ENCODE results near the gene RPL41.

Gene RPL41

DNA sequence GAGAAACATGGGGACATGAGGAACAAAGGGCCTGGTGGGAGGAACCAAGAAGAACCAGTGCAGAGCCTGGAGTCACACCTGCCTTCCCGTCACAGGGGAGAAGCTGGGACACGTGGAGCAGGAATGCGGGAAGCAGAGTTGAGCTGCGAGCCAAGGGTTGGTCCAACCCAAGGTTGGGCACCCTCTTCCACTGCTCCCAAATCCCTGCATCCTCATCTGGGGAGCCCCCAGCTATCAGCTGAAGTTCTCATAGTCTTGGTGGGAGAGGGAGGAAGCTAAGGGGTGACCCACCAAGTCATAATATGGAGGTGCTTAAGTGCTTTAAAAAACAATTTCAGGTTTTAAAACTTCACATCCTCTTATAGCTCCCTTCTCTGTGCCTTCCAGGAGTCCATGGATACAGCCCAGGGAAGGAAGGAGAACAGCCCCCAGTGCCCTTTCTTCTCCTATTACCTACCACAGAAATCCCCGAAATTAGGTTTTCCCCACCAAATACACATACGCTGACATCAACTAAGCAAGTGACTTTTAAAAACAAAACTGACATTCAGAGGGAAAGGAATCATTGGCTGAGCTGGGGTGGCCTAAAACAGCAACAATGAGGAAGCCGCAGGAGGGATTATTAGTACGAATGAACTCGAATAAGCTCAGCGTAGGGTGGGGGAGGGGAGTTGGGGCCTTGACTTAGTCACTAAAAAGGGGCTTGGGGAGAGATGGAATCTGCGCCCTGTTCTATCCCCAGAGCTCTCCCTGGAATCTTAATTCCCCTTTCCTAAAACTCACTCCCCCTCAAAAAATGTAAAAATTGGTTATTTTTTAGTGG, 46.2 kb downstream of the RPL41 start:
- H3K27ac ChIP-seq (ENCODE audit: low read depth, low read length): no peak overlapping the region

DNA sequence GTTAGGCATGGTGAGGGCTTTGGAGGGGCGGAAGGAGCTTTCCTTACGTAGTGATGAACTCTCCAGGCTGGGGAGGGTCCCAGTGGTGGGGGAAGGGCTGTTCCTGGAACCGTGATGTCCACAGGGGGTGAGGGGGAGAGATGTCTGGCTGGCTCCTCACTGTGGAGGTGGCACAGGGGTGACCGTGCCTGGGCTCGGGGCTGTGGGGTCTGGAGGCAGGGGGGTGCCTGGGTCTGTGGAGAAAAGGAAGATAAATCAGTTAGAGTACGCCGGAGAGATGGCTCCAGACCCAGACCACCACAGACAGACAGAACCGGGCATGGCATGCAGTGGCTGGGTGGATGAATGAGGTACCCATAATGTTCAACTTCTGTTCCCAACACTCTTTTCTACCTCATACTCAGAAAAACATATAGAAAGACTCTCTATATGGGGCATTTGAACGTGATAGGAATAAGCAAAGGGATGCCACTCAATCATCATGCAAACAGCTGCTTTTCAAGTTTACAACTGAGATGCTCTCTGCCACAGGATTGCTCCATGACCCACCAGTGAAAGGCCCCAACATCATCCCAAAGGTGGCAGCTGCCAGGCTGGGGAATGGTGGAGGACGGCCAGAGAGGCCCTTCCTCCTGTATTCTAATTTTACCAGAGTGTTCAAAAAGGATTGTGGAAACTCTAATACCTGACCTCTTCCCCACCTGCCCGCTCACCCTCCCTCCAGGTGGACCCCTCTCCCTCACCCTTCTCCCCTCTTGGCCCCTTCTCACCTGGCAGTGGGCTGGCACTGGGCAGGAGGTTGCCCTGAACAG, 47.3 kb downstream of the RPL41 start:
- H3K56ac ChIP-seq (ENCODE audit: low read length): no peak overlapping the region
- no peak overlapping the region for H2AK5ac ChIP-seq (ENCODE audit: low read length)
- H3K4me2 ChIP-seq (ENCODE audit: low read length): no peak overlapping the region
- H3K4ac ChIP-seq (ENCODE audit: low read depth, low read length): no peak overlapping the region
- H2BK120ac ChIP-seq (ENCODE audit: low read depth, low read length): no peak overlapping the region
- H3K79me1 ChIP-seq (ENCODE audit: low read length): peaks cover 9% of the 10 kb centered on the region
- peaks cover 18% of the 10 kb centered on the region for H3K36me3 ChIP-seq (ENCODE audit: control insufficient read depth, insufficient read depth, low read length)
- H3K4me3 ChIP-seq (ENCODE audit: low read length): no peak overlapping the region
- H3K4me1 ChIP-seq (ENCODE audit: control insufficient read depth, low read depth, low read length): peaks cover 17% of the 10 kb centered on the region
- no peak overlapping the region for H2BK5ac ChIP-seq (ENCODE audit: low read length)
- DNase-seq: no peak
- peaks cover 22% of the 10 kb centered on the region for H3K79me2 ChIP-seq (ENCODE audit: control insufficient read depth, insufficient read depth, low read length)
- no peak overlapping the region for H3K18ac ChIP-seq (ENCODE audit: low read length)
- no peak overlapping the region for H2BK15ac ChIP-seq (replicated peaks; ENCODE audit: low read depth)
- no peak overlapping the region for H4K8ac ChIP-seq (ENCODE audit: low read depth, low read length)
- no peak overlapping the region for H4K5ac ChIP-seq (ENCODE audit: low read length)
- no peak overlapping the region for H3K27ac ChIP-seq (ENCODE audit: low read depth, low read length)
- no peak overlapping the region for H3K23ac ChIP-seq (ENCODE audit: low read length)
- no CpG with 5 or more reads among the region's 11 CpGs for WGBS (ENCODE audit: extremely low coverage, insufficient coverage, low lambda C conversion rate)
- no peaks in the 10 kb centered on the region for H3K27me3 ChIP-seq (ENCODE audit: insufficient read depth, low read length, poor library complexity)
- H3K9ac ChIP-seq (ENCODE audit: low read length): no peak overlapping the region

More for the DNA sequence above, 46.2 kb downstream of the RPL41 start:
- Histone ChIP-seq H2BK15ac (replicated peaks; ENCODE audit: low read depth) (no peak overlapping the region), H2AK5ac (ENCODE audit: low read length) (no peak overlapping the region), H3K4me1 (ENCODE audit: control insufficient read depth, low read depth, low read length) (peaks cover 17% of the 10 kb centered on the region), H3K36me3 (ENCODE audit: control insufficient read depth, insufficient read depth, low read length) (peaks cover 16% of the 10 kb centered on the region), H3K9ac (ENCODE audit: low read length) (peak overlapping the region; percentile 18), H4K8ac (ENCODE audit: low read depth, low read length) (no peak overlapping the region), H3K79me1 (ENCODE audit: low read length) (peaks cover 10% of the 10 kb centered on the region), H3K27me3 (ENCODE audit: insufficient read depth, low read length, poor library complexity) (no peaks in the 10 kb centered on the region), H3K56ac (ENCODE audit: low read length) (peak overlapping the region; percentile 10), H4K5ac (ENCODE audit: low read length) (no peak overlapping the region), H3K4me3 (ENCODE audit: low read length) (no peak overlapping the region), H3K23ac (ENCODE audit: low read length) (no peak overlapping the region), H2BK120ac (ENCODE audit: low read depth, low read length) (no peak overlapping the region), H3K4me2 (ENCODE audit: low read length) (no peak overlapping the region), H3K18ac (ENCODE audit: low read length) (no peak overlapping the region), H3K4ac (ENCODE audit: low read depth, low read length) (no peak overlapping the region), H2BK5ac (ENCODE audit: low read length) (no peak overlapping the region), H3K79me2 (ENCODE audit: control insufficient read depth, insufficient read depth, low read length) (peaks cover 28% of the 10 kb centered on the region)
- no CpG with 5 or more reads among the region's 11 CpGs for WGBS (ENCODE audit: extremely low coverage, insufficient coverage, low lambda C conversion rate)
- DNase-seq: peak; percentile 58

DNA sequence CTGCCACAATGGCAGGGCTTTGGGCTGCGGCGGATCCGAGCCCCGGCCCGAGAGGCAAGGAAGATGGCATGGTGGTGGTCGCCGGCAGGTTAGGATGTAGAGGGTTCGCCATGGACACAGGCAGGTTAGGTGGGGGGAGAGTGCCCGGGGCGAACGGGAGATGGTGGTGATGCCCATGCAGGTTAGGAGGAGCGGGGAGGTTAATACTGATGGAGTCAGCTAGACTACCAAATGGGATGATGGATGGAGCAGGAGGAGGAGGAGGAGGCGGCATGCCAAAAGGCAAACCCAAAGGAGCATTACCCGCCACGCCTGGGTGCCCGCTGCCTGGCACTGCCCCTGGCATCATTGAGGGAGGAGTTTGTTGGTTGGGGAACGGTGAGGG, 47.9 kb downstream of the RPL41 start:
- Histone ChIP-seq H4K5ac (ENCODE audit: low read length) (no peak overlapping the region), H3K23ac (ENCODE audit: low read length) (no peak overlapping the region), H2BK5ac (ENCODE audit: low read length) (no peak overlapping the region), H3K56ac (ENCODE audit: low read length) (no peak overlapping the region), H2BK15ac (replicated peaks; ENCODE audit: low read depth) (no peak overlapping the region), H3K79me2 (ENCODE audit: control insufficient read depth, insufficient read depth, low read length) (peaks cover 16% of the 10 kb centered on the region), H3K27me3 (ENCODE audit: insufficient read depth, low read length, poor library complexity) (no peaks in the 10 kb centered on the region), H3K4me3 (ENCODE audit: low read length) (no peak overlapping the region), H3K4me2 (ENCODE audit: low read length) (no peak overlapping the region), H3K18ac (ENCODE audit: low read length) (no peak overlapping the region), H3K4me1 (ENCODE audit: control insufficient read depth, low read depth, low read length) (peaks cover 17% of the 10 kb centered on the region), H3K36me3 (ENCODE audit: control insufficient read depth, insufficient read depth, low read length) (peaks cover 18% of the 10 kb centered on the region), H3K79me1 (ENCODE audit: low read length) (peaks cover 7% of the 10 kb centered on the region), H3K27ac (ENCODE audit: low read depth, low read length) (no peak overlapping the region), H2BK120ac (ENCODE audit: low read depth, low read length) (no peak overlapping the region), H3K9ac (ENCODE audit: low read length) (no peak overlapping the region), H2AK5ac (ENCODE audit: low read length) (no peak overlapping the region), H3K4ac (ENCODE audit: low read depth, low read length) (no peak overlapping the region), H4K8ac (ENCODE audit: low read depth, low read length) (no peak overlapping the region)
- no CpG with 5 or more reads among the region's 17 CpGs for WGBS (ENCODE audit: extremely low coverage, insufficient coverage, low lambda C conversion rate)
- no peak for DNase-seq

DNA sequence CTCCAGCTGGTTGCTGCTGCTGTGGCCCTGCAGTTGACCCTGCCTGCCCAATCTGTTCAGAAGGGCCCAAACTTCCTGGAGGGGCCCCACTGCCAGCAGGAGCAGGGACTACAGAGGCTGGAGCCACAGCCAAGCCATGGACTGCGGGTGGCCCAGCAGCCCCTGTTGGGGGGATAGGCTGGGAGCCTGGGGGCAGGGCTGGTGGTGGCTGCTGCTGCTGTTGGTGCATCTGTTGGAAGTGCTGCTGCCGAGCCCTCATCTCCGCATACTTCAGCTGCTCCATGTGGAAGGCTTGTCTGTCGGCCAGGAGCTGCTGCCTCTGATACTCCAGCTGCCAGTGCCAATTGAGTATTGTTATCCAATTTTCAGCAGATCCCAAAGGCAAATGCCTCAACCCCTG, 48.9 kb downstream of the RPL41 start:
- H3K79me2 ChIP-seq (ENCODE audit: control insufficient read depth, insufficient read depth, low read length): peaks cover 6% of the 10 kb centered on the region
- no peak overlapping the region for H4K5ac ChIP-seq (ENCODE audit: low read length)
- DNase-seq: no peak
- no peak overlapping the region for H4K8ac ChIP-seq (ENCODE audit: low read depth, low read length)
- no peak overlapping the region for H3K56ac ChIP-seq (ENCODE audit: low read length)
- no peak overlapping the region for H3K27ac ChIP-seq (ENCODE audit: low read depth, low read length)
- no peak overlapping the region for H3K18ac ChIP-seq (ENCODE audit: low read length)
- no CpG with 5 or more reads among the region's 4 CpGs for WGBS (ENCODE audit: extremely low coverage, insufficient coverage, low lambda C conversion rate)
- no peak overlapping the region for H2BK15ac ChIP-seq (replicated peaks; ENCODE audit: low read depth)
- no peak overlapping the region for H3K9ac ChIP-seq (ENCODE audit: low read length)
- H3K27me3 ChIP-seq (ENCODE audit: insufficient read depth, low read length, poor library complexity): no peaks in the 10 kb centered on the region
- no peak overlapping the region for H3K23ac ChIP-seq (ENCODE audit: low read length)
- H2BK120ac ChIP-seq (ENCODE audit: low read depth, low read length): no peak overlapping the region
- no peak overlapping the region for H2BK5ac ChIP-seq (ENCODE audit: low read length)
- H3K79me1 ChIP-seq (ENCODE audit: low read length): peaks cover 2% of the 10 kb centered on the region
- H2AK5ac ChIP-seq (ENCODE audit: low read length): no peak overlapping the region
- no peak overlapping the region for H3K4ac ChIP-seq (ENCODE audit: low read depth, low read length)
- peaks cover 17% of the 10 kb centered on the region for H3K36me3 ChIP-seq (ENCODE audit: control insufficient read depth, insufficient read depth, low read length)
- peaks cover 12% of the 10 kb centered on the region for H3K4me1 ChIP-seq (ENCODE audit: control insufficient read depth, low read depth, low read length)
- H3K4me3 ChIP-seq (ENCODE audit: low read length): no peak overlapping the region
- H3K4me2 ChIP-seq (ENCODE audit: low read length): no peak overlapping the region

All from mesendoderm (in vitro differentiated cells).